Mesothelial cell of epicardium (in vitro differentiated cells): ENCODE results near the gene FAF1. TPM values are rescaled to one million over a fixed set of nuclear protein-coding genes. Genes with fewer than 3 reads are reported as not detected.
"Not testable (repeated sequence)": the region's sequence is repeated elsewhere in the genome, so short reads cannot be mapped to it uniquely, and the experiment has no call there.

ENCODE experiments used
- DNase-seq, 2 experiments: peaks; one replicate each; pipeline ENCODE4 v3.0.0; 2021; ENCODE audit warnings: low spot score in 2 of 2; ENCODE audit not compliant: unreplicated experiment in 2 of 2
- H3K27ac Mint-ChIP-seq: 2 replicates; pipeline ENCODE4 v1.8.0; 2021; ENCODE audit warnings: mixed read lengths
- H3K27me3 Mint-ChIP-seq: 2 replicates; pipeline ENCODE4 v1.8.0; 2021; ENCODE audit warnings: low read depth, mixed read lengths
- H3K36me3 Mint-ChIP-seq: 2 replicates; pipeline ENCODE4 v1.8.0; 2021; ENCODE audit warnings: mixed read lengths
- H3K4me1 Mint-ChIP-seq: 2 replicates; pipeline ENCODE4 v1.8.0; 2021; ENCODE audit warnings: mixed read lengths
- H3K4me3 Mint-ChIP-seq: 2 replicates; pipeline ENCODE4 v1.8.0; 2021; ENCODE audit warnings: mild to moderate bottlenecking, moderate library complexity, mixed read lengths
- H3K9me3 Mint-ChIP-seq: 2 replicates; pipeline ENCODE4 v1.8.0; 2021; ENCODE audit warnings: mixed read lengths
- total RNA-seq: library from RNA; stranded (reverse); gene quantifications from 3 replicates; pipeline ENCODE4 v1.2.1, GENCODE V29; 2021
- TF ChIP-seq, protein P1 (sequence below): fragments of 200-600 bp; sonication (generic); IDR thresholded peaks from one replicate; pipeline ENCODE4 v1.5.0; 2021; ENCODE audit warnings: antibody characterized with exemption; ENCODE audit not compliant: unreplicated experiment

FAF1 gene
- total RNA-seq, 1 donor from 2014 or later = 44.4 TPM

DNA sequence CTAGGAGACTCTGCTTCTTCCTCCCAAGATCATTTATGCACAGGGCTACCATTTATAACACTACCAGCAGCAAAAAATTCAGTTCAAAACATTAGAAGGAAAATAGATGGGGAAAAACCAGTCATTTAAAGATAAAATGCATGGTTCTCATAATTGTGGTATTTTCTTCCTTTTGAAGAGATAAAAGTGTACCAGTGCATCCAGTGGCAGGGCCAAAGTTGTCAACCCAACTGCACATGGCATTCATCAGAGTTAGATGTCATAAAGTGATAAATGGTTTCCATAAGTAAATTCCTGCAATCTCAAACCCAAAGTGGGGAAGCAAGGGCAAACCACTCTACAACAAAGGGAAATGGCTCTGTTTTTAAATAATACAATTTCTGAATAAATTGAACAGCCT, 417.7 kb downstream of the FAF1 start:
- Mint-ChIP-seq H3K27ac (no peak overlapping the region), H3K4me3 (no peak overlapping the region), H3K36me3 (no peaks in the 10 kb centered on the region), H3K9me3 (no peaks in the 10 kb centered on the region), H3K4me1 (no peaks in the 10 kb centered on the region), H3K27me3 (no peaks in the 10 kb centered on the region)
- TF ChIP-seq, protein P1, sequence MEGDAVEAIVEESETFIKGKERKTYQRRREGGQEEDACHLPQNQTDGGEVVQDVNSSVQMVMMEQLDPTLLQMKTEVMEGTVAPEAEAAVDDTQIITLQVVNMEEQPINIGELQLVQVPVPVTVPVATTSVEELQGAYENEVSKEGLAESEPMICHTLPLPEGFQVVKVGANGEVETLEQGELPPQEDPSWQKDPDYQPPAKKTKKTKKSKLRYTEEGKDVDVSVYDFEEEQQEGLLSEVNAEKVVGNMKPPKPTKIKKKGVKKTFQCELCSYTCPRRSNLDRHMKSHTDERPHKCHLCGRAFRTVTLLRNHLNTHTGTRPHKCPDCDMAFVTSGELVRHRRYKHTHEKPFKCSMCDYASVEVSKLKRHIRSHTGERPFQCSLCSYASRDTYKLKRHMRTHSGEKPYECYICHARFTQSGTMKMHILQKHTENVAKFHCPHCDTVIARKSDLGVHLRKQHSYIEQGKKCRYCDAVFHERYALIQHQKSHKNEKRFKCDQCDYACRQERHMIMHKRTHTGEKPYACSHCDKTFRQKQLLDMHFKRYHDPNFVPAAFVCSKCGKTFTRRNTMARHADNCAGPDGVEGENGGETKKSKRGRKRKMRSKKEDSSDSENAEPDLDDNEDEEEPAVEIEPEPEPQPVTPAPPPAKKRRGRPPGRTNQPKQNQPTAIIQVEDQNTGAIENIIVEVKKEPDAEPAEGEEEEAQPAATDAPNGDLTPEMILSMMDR = no peak
- DNase-seq = no peak

DNA sequence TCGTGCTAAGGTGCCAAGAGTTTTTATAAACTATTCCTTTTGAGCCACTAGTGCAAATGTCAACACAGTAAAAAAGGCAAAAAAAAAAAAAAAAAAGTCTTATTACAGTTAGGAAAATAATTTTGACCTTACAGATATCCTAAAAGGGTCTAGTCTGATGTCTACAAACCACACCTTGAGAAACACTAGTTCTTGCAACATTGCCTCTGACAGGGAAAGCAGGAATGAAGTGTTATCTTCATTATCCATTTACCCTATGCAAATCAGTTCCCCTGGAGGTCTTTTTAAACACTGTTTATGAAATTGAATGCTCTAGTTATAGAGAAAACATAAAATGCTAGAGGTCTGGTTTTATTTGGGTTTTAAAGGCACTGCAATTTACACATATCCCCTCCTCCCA, 421.6 kb downstream of the FAF1 start:
- no peak for DNase-seq
- no peaks in the 10 kb centered on the region for H3K9me3 Mint-ChIP-seq
- H3K4me3 Mint-ChIP-seq = no peak overlapping the region
- no peaks in the 10 kb centered on the region for H3K36me3 Mint-ChIP-seq
- TF ChIP-seq, protein P1 = no peak
- no peaks in the 10 kb centered on the region for H3K27me3 Mint-ChIP-seq
- no peaks in the 10 kb centered on the region for H3K4me1 Mint-ChIP-seq
- H3K27ac Mint-ChIP-seq = no peak overlapping the region

DNA sequence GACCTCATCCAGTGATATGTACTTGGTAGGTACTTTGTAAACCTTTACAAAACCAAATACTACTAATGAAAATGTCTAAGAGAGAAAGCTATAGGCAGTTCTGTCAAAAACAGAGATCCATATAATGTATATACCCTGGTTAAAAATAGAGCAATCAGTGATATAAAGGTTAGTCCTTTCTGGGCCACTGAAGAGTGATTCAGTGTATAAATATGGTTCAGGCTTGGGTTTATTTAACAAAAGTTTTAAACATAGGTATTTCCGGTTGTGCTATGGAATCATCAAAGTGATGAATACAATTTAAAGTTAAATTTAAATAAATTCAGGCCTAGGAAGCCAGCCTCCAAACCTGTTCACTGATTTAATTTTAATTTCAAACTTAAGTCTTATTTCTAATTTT, 428.5 kb downstream of the FAF1 start:
- Mint-ChIP-seq H3K36me3 (peaks cover 2% of the 10 kb centered on the region), H3K9me3 (no peaks in the 10 kb centered on the region), H3K27me3 (no peaks in the 10 kb centered on the region), H3K4me3 (no peak overlapping the region), H3K4me1 (peaks cover 2% of the 10 kb centered on the region), H3K27ac (no peak overlapping the region)
- TF ChIP-seq, protein P1 = no peak
- no peak for DNase-seq

DNA sequence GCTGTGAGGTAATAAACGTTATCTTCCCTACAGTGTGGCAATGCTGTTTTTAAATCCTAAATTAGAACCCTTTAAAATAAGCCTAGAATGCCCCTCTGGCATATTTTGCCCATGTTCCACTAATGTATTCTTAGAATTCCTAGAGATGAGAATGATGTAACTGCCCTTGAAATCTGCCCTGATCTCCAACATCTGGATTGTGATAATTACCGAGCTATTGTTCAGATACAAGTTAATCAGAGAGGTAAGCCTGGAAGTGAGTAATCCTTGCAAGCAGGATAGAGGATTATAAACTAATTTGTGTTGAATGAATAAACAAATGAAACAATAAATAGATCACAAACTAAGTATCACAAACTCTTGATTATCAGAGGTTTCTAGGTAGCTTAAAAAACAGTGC, 429.0 kb downstream of the FAF1 start:
- no peak for DNase-seq
- Mint-ChIP-seq H3K4me1 (peaks cover 2% of the 10 kb centered on the region), H3K4me3 (no peak overlapping the region), H3K36me3 (peaks cover 2% of the 10 kb centered on the region), H3K27me3 (no peaks in the 10 kb centered on the region), H3K27ac (no peak overlapping the region), H3K9me3 (no peaks in the 10 kb centered on the region)
- TF ChIP-seq, protein P1 = no peak

DNA sequence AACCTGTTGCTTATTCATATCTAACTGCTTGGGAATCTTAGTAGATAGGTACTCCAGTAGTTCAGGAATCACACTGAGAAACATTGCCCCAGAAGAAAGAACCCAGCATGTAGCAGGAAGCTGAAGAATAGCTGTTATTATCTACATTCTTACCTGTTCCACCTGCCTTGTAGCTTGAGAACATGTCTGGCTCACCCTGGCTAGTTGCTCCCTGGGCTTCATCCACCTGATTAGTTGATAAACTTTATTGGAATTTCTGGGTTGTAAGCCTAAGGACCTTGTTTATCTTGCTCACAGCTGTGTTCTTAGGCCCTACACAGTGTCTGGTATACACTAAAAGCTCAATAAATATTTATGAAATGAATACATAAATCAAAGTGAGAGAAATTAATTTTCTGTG, 430.6 kb downstream of the FAF1 start:
- TF ChIP-seq, protein P1 = no peak
- Mint-ChIP-seq H3K4me3 (no peak overlapping the region), H3K27ac (no peak overlapping the region), H3K9me3 (no peaks in the 10 kb centered on the region), H3K27me3 (no peaks in the 10 kb centered on the region), H3K4me1 (peaks cover 2% of the 10 kb centered on the region), H3K36me3 (peaks cover 5% of the 10 kb centered on the region)
- no peak for DNase-seq

DNA sequence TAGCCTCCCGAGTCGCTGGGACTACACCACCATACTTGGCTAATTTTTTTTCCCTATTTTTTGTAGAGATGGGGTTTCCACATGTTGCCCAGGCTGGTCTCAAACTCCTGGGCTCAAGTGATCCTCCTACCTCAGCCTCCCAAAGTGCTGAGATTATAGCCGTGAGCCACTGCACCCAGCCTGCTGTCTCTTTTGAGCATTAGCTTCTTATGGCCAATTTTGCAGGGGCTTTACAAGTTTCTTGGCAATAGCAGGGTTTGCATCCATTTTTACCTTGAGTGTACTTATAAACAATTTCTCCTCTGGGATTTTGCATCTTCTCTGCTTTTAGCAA, 432.1 kb downstream of the FAF1 start:
- H3K4me1 Mint-ChIP-seq, H3K4me3 Mint-ChIP-seq, DNase-seq, H3K27me3 Mint-ChIP-seq, H3K27ac Mint-ChIP-seq: not testable (repeated sequence)
- peaks cover 10% of the 10 kb centered on the region for H3K9me3 Mint-ChIP-seq
- H3K36me3 Mint-ChIP-seq = peaks cover 15% of the 10 kb centered on the region
